Panc1 (cell line): ENCODE data around the gene VSTM2L. TPM values are rescaled to one million over a fixed set of nuclear protein-coding genes. Genes with fewer than 3 reads are reported as not detected.

Experiments
- ATAC-seq: fragments of 200-7000 bp; cut with Tn5 transposase; 2 replicates; pipeline ENCODE4 v1.9.1; 2020; ENCODE audit warnings: mild to moderate bottlenecking, moderate library complexity
- BruUV-seq: library from RNA; stranded (reverse); fragments of 400-500 nt; replicated peaks from 2 replicates; lab custom pipeline; 2021; lab: Mats Ljungman, UMichigan
- CTCF ChIA-PET: fragments of 300-600 bp; sonication (Branson Sonifier 250); formaldehyde crosslinking; loops from one replicate; lab custom pipeline; 2022; ENCODE audit warnings: antibody characterized with exemption; lab: Charles Lee
- POLR2A ChIA-PET: fragments of 300-600 bp; sonication (Branson Sonifier 250); formaldehyde crosslinking; loops from one replicate; lab custom pipeline; 2022; ENCODE audit warnings: antibody characterized with exemption; lab: Charles Lee
- DNase-seq: peaks from one replicate; pipeline ENCODE4 v3.0.0-alpha.2; 2010; ENCODE audit warnings: low read depth, low spot score
- H3K27ac ChIP-seq: 2 replicates; pipeline ENCODE4 v1.5.1; 2011; ENCODE audit warnings: mild to moderate bottlenecking, low read length, inconsistent platforms
- H3K27me3 ChIP-seq: fragments of 200-500 bp; sonication (Bioruptor generic); 2 replicates; pipeline ENCODE4 v1.6.0; 2014; ENCODE audit warnings: low read length, inconsistent platforms; ENCODE audit not compliant: control insufficient read depth, insufficient read depth
- H3K36me3 ChIP-seq: fragments of 200-500 bp; sonication (Bioruptor generic); 2 replicates; pipeline ENCODE4 v1.5.1; 2014; ENCODE audit warnings: inconsistent platforms, mild to moderate bottlenecking, low read length, moderate library complexity; ENCODE audit not compliant: control insufficient read depth, insufficient read depth
- H3K4me1 ChIP-seq: 2 replicates; pipeline ENCODE4 v1.5.1; 2011; ENCODE audit warnings: inconsistent platforms, mild to moderate bottlenecking, low read length, moderate library complexity; ENCODE audit not compliant: control insufficient read depth, insufficient read depth
- H3K4me3 ChIP-seq, 2 experiments: 2 replicates each; pipeline ENCODE4 v1.5.1; 2011 to 2012; ENCODE audit warnings: low read depth in 2 of 2, low read length in 2 of 2, mild to moderate bottlenecking in 2 of 2, inconsistent platforms in 1 of 2, moderate library complexity in 1 of 2
- H3K9me3 ChIP-seq: fragments of 200-500 bp; sonication (Bioruptor generic); 2 replicates; pipeline ENCODE4 v1.5.1; 2014; ENCODE audit warnings: low read depth, mild to moderate bottlenecking, inconsistent platforms, low read length, moderate library complexity; ENCODE audit not compliant: control insufficient read depth, insufficient read depth
- POLR2AphosphoS5 ChIP-seq: IDR thresholded peaks from 2 replicates; pipeline ENCODE4 v1.6.1; 2012; ENCODE audit warnings: mild to moderate bottlenecking, low read depth, low read length, moderate library complexity
- SIN3A ChIP-seq: IDR thresholded peaks from 2 replicates; pipeline ENCODE4 v1.6.1; 2012; ENCODE audit warnings: low read depth, mild to moderate bottlenecking, low read length, moderate library complexity, borderline replicate concordance; ENCODE audit not compliant: insufficient read depth
- TCF7L2 ChIP-seq: IDR thresholded peaks from 2 replicates; pipeline ENCODE4 v1.6.1; 2011; ENCODE audit warnings: mild to moderate bottlenecking, low read depth, low read length, inconsistent platforms
- in situ Hi-C: cut with HindIII; loops from 2 replicates; pipeline ENCODE4 v1.10.0; 2016; ENCODE audit warnings: low sequenced_read_pairs, low pct_unique_long_range_greater_than_20kb
- intact Hi-C: fragments of 100-400 bp; cut with micrococcal nuclease; formaldehyde crosslinking; loops from one replicate; pipeline ENCODE4 v1.10.0; 2022; ENCODE audit not compliant: unreplicated experiment
- total RNA-seq: library from RNA; stranded (reverse); gene quantifications from one replicate; pipeline ENCODE4 v1.2.1, GENCODE V29; 2021; ENCODE audit not compliant: unreplicated experiment
- TF ChIP-seq, protein P1 (sequence below), 2 experiments: IDR thresholded peaks; 2 replicates each; pipeline ENCODE4 v1.6.1; 2011 to 2012; ENCODE audit warnings: low read depth in 2 of 2, control low read depth in 1 of 2, low read length in 1 of 2, mild to moderate bottlenecking in 1 of 2, moderate library complexity in 1 of 2; ENCODE audit not compliant: insufficient read depth in 1 of 2
- TF ChIP-seq, protein P2 (sequence below): fragments of 450-650 bp; IDR thresholded peaks from 2 replicates; pipeline ENCODE4 v1.5.1; 2017; ENCODE audit warnings: mild to moderate bottlenecking

The VSTM2L gene
- total RNA-seq, 1 experiment from 2014 or later: 16.0 TPM

DNA sequence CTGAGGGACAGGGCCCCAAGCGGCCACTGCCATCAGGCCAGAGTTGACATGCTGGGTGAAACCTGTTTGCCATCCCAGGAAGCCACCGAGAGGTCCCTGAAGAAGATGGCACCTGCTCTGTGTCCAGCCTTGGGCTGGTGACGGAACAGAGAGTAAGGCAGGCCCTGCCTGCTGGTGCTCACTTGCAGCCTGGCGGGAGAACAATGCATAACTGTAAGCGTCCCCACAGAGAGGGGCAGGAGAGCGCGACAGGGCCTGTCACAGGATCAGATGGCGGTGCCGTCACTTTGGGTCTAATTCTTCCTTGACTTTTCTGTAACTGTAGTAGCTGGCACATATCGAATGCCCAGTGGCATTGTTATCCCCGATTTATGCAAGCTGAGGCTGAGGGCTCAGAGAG is 29.0 kb upstream of the VSTM2L start:
- Histone ChIP-seq H3K27me3 (no peaks in the 10 kb centered on the region), H3K36me3 (no peaks in the 10 kb centered on the region), H3K4me3 (no peak overlapping the region), H3K27ac (no peak overlapping the region), H3K9me3 (no peaks in the 10 kb centered on the region), H3K4me1 (no peaks in the 10 kb centered on the region)
- ChIA-PET POLR2A (no interaction called here), CTCF (no interaction called here)
- DNase-seq (no peak), ATAC-seq (no peak)
- TF ChIP-seq, protein P1, sequence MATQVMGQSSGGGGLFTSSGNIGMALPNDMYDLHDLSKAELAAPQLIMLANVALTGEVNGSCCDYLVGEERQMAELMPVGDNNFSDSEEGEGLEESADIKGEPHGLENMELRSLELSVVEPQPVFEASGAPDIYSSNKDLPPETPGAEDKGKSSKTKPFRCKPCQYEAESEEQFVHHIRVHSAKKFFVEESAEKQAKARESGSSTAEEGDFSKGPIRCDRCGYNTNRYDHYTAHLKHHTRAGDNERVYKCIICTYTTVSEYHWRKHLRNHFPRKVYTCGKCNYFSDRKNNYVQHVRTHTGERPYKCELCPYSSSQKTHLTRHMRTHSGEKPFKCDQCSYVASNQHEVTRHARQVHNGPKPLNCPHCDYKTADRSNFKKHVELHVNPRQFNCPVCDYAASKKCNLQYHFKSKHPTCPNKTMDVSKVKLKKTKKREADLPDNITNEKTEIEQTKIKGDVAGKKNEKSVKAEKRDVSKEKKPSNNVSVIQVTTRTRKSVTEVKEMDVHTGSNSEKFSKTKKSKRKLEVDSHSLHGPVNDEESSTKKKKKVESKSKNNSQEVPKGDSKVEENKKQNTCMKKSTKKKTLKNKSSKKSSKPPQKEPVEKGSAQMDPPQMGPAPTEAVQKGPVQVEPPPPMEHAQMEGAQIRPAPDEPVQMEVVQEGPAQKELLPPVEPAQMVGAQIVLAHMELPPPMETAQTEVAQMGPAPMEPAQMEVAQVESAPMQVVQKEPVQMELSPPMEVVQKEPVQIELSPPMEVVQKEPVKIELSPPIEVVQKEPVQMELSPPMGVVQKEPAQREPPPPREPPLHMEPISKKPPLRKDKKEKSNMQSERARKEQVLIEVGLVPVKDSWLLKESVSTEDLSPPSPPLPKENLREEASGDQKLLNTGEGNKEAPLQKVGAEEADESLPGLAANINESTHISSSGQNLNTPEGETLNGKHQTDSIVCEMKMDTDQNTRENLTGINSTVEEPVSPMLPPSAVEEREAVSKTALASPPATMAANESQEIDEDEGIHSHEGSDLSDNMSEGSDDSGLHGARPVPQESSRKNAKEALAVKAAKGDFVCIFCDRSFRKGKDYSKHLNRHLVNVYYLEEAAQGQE (IDR thresholded peaks at IDR 0.05; ENCODE audit: insufficient read depth in 1 of 2, low read depth in 2 of 2, low read length in 1 of 2): no peak
- TF ChIP-seq POLR2AphosphoS5 (no peak), SIN3A (no peak), TCF7L2 (no peak)
- TF ChIP-seq, protein P2, sequence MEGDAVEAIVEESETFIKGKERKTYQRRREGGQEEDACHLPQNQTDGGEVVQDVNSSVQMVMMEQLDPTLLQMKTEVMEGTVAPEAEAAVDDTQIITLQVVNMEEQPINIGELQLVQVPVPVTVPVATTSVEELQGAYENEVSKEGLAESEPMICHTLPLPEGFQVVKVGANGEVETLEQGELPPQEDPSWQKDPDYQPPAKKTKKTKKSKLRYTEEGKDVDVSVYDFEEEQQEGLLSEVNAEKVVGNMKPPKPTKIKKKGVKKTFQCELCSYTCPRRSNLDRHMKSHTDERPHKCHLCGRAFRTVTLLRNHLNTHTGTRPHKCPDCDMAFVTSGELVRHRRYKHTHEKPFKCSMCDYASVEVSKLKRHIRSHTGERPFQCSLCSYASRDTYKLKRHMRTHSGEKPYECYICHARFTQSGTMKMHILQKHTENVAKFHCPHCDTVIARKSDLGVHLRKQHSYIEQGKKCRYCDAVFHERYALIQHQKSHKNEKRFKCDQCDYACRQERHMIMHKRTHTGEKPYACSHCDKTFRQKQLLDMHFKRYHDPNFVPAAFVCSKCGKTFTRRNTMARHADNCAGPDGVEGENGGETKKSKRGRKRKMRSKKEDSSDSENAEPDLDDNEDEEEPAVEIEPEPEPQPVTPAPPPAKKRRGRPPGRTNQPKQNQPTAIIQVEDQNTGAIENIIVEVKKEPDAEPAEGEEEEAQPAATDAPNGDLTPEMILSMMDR: no peak
- in situ Hi-C loops: no loop called here
- intact Hi-C loops: no loop called here
- BruUV-seq: no TSS peak

DNA sequence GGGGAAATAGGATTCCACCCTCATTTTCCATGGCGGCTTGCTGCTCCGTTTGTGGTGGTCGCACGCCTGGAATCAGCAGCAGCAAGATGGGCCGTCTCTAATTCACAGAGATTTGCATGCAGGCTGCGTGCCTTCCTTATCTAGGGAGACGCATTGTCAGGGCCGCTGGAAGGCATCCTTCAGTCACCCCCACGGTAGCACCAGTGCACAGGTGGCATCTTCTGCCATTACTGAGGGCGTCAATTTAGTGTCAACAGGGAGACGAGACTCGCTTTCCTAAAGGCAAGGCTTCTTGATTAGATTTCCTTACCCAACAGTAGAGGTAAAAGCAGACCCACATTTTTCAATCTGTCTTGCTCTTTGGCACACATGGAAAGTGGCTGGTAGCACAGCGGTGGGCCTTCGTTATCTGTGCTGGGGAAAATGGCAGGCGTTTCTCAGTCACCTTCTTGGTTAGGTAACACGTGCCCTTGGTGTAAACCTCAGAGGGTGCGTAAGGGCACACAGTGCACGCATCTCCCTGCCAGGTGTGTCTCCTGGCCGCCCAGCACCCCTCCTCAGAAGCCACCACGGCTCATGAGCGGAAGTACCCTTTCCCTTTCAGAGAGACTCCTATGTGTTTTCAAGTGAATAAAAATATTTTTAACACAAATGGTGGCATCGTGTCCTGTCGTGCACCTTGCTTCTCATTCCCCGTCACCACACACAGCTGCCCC is 27.3 kb upstream of the VSTM2L start:
- DNase-seq: no peak
- ChIA-PET POLR2A (no interaction called here), CTCF (no interaction called here)
- TF ChIP-seq, protein P1 (IDR thresholded peaks at IDR 0.05; ENCODE audit: insufficient read depth in 1 of 2, low read depth in 2 of 2, low read length in 1 of 2): no peak
- TF ChIP-seq POLR2AphosphoS5: no peak
- TF ChIP-seq SIN3A: no peak
- TF ChIP-seq TCF7L2: no peak
- TF ChIP-seq, protein P2: no peak
- BruUV-seq: no TSS peak
- Histone ChIP-seq H3K4me3 (no peak overlapping the region), H3K4me1 (no peaks in the 10 kb centered on the region), H3K36me3 (no peaks in the 10 kb centered on the region), H3K27ac (no peak overlapping the region), H3K27me3 (no peaks in the 10 kb centered on the region), H3K9me3 (no peaks in the 10 kb centered on the region)
- intact Hi-C loops: no loop called here
- in situ Hi-C loops: no loop called here
- ATAC-seq: no peak
